Adipocyte (in vitro differentiated cells): ENCODE results near the gene KSR2.
A peak's percentile ranks its signal among the peaks of the same experiment; 100 is the strongest.

ENCODE experiments used
- DNase-seq: peaks from one replicate; pipeline ENCODE4 v3.0.0-alpha.2; 2015; ENCODE audit warnings: low read depth
- H3K27me3 ChIP-seq: replicated peaks from 2 replicates; pipeline ENCODE4 v1.7.0; 2013; ENCODE audit warnings: mild to moderate bottlenecking, low read length, moderate library complexity; ENCODE audit not compliant: control insufficient read depth, insufficient read depth
- H3K36me3 ChIP-seq: 2 replicates; pipeline ENCODE4 v1.7.0; 2013; ENCODE audit warnings: low read length, mild to moderate bottlenecking, moderate library complexity; ENCODE audit not compliant: control insufficient read depth, insufficient read depth, severe bottlenecking
- H3K4me1 ChIP-seq: 2 replicates; pipeline ENCODE4 v1.7.0; 2013; ENCODE audit warnings: mild to moderate bottlenecking, low read length, moderate library complexity; ENCODE audit not compliant: control insufficient read depth, insufficient read depth
- H3K4me3 ChIP-seq: 2 replicates; pipeline ENCODE4 v1.7.0; 2013; ENCODE audit warnings: mild to moderate bottlenecking, low read length, moderate library complexity
- H3K9ac ChIP-seq: 2 replicates; pipeline ENCODE4 v1.7.0; 2013; ENCODE audit warnings: mild to moderate bottlenecking, low read length, moderate library complexity
- H3K9me3 ChIP-seq: 2 replicates; pipeline ENCODE4 v1.7.0; 2013; ENCODE audit warnings: mild to moderate bottlenecking, low read length, moderate library complexity; ENCODE audit not compliant: control insufficient read depth

The KSR2 gene

GRCh38 chr12:117409286-117409685 lies 559.5 kb downstream of the KSR2 start:
- no peak overlapping the region for H3K4me3 ChIP-seq
- H3K9me3 ChIP-seq, result no peaks in the 10 kb centered on the region
- no peak overlapping the region for H3K9ac ChIP-seq
- H3K27me3 ChIP-seq, result peaks cover 22% of the 10 kb centered on the region
- peaks cover 5% of the 10 kb centered on the region for H3K4me1 ChIP-seq
- H3K36me3 ChIP-seq, result no peaks in the 10 kb centered on the region
- no peak for DNase-seq

DNA sequence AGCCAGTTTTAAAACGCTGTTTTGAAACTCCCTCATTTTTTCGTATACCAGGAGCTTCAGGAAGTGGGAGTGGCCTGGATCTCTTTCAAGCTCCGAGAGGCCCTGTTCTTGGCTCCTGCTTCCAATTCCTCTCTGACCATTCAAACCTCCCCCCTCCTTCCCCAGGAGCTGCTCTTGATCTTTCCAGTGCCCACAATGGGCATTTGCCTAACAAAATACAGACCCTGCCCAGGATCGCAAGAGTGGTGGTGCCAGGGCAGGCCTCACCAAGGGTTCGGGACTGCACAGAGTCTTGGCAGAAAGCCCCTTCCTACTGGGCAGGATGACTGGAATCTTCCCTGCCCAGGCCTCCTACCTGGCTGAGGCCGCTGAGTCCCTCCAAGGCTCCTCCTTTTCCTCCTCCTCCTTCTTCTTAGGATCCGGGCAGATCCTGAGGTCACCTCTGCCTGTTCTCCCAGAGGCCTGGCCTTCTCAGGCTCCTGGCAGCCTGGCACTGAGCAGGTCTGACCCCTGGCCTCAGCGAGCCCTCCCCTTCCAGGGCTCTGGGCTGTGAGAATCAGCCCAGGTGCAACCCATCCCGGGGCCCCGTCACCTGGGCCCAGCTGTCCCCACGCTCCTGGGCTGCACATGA lies 560.5 kb downstream of the KSR2 start:
- Histone ChIP-seq H3K9me3 (peaks cover 7% of the 10 kb centered on the region), H3K36me3 (no peaks in the 10 kb centered on the region), H3K4me1 (peaks cover 5% of the 10 kb centered on the region), H3K4me3 (no peak overlapping the region), H3K27me3 (peaks cover 24% of the 10 kb centered on the region), H3K9ac (no peak overlapping the region)
- DNase-seq, result peak; percentile 5

DNA sequence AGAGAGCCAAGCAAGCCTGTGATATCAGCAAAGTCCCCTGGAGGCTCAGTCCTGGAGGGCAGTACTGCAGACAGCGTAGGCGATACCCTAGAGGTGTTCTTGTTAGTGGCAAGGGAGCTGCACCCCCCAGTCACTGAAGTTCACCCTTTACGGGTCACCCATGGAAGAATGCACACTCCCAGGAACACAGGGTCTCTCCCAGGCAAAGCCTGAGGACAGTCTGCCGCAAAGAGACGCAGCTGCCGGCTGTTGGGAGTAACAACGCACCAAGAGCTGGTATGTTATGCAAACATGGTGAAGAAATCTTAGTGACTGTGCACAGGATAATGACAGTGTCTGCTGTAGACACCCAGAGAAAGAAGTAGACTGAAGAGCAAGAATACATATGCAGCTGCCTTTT lies 563.9 kb downstream of the KSR2 start:
- H3K4me1 ChIP-seq, result peaks cover 5% of the 10 kb centered on the region
- no peak overlapping the region for H3K4me3 ChIP-seq
- peaks cover 12% of the 10 kb centered on the region for H3K27me3 ChIP-seq
- H3K36me3 ChIP-seq, result no peaks in the 10 kb centered on the region
- H3K9me3 ChIP-seq, result peaks cover 7% of the 10 kb centered on the region
- no peak for DNase-seq
- no peak overlapping the region for H3K9ac ChIP-seq

GRCh38 chr12:117404203-117404853 lies 564.5 kb downstream of the KSR2 start:
- peaks cover 9% of the 10 kb centered on the region for H3K9me3 ChIP-seq
- H3K4me3 ChIP-seq, result no peak overlapping the region
- no peak overlapping the region for H3K9ac ChIP-seq
- H3K36me3 ChIP-seq, result no peaks in the 10 kb centered on the region
- DNase-seq, result no peak
- peaks cover 12% of the 10 kb centered on the region for H3K27me3 ChIP-seq
- peaks cover 5% of the 10 kb centered on the region for H3K4me1 ChIP-seq

DNA sequence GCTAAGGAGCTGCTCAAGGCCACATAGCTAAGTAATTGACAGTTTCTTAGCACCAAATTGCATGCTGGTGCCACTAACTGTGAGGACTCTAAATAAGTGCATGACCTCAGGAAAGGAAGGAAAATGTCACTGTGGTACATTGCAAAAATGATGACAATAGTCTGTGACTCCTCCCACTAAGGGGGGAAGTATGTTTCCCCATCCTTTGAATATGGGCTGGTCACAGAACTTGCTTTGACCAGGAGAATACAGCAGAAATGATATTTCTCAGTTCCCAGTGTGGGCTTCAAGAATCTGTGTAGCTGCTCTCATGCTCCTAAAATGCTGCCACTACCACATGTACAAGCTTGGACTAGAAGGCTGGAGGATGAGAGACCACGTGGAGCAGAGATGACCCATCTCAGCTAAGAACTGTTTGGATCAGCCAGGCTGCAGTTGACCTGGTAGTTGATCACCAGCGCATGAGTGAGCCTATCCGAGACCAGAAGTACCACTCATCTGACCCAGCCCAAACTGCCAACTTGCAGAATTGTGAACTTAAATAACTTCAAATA lies 565.1 kb downstream of the KSR2 start:
- H3K36me3 ChIP-seq, result no peaks in the 10 kb centered on the region
- no peak overlapping the region for H3K4me3 ChIP-seq
- peaks cover 5% of the 10 kb centered on the region for H3K4me1 ChIP-seq
- H3K27me3 ChIP-seq, result peaks cover 12% of the 10 kb centered on the region
- no peak for DNase-seq
- peaks cover 10% of the 10 kb centered on the region for H3K9me3 ChIP-seq
- H3K9ac ChIP-seq, result no peak overlapping the region
